ENCODE measurements around the gene CARNS1. TPM values are rescaled to one million over a fixed set of nuclear protein-coding genes. Genes with fewer than 3 reads are reported as not detected.

Gene CARNS1
- total and polyA plus RNA-seq, 2 of the 13 experiments (the other 11 are each of a cell fraction or from before 2014, with no cell fraction given), result not detected

GRCh38 chr11:67463680-67464410, 48.4 kb downstream of the CARNS1 start (continued):
- TF ChIP-seq ZNF451 (CRISPR knock-in tag; IDR thresholded peaks at IDR 0.05) (no peak), MAF1 (CRISPR knock-in tag; IDR thresholded peaks at IDR 0.05; ENCODE audit: borderline replicate concordance) (no peak), ZFX (CRISPR knock-in tag; IDR thresholded peaks at IDR 0.05; ENCODE audit: low read depth) (peak; percentile 44; the same call in 1 of the 2 replicates), FOXP4 (CRISPR knock-in tag; IDR thresholded peaks at IDR 0.05) (no peak), BRCA1 (CRISPR knock-in tag; IDR thresholded peaks at IDR 0.05) (no peak), FOXA3 (CRISPR knock-in tag; IDR thresholded peaks at IDR 0.05) (0 out of 2 replicates have a peak, but pooled peaks have one; percentile 9), ZNF574 (CRISPR knock-in tag; IDR thresholded peaks at IDR 0.05) (peak; percentile 39), DZIP1 (CRISPR knock-in tag; IDR thresholded peaks at IDR 0.05) (peak; percentile 84; the same call in 1 of the 2 replicates), ZBTB42 (CRISPR knock-in tag; IDR thresholded peaks at IDR 0.05) (no peak), RXRA (CRISPR knock-in tag; IDR thresholded peaks at IDR 0.05) (peak; percentile 60), NFE2L1 (CRISPR knock-in tag; IDR thresholded peaks at IDR 0.05; ENCODE audit: borderline replicate concordance) (peak; percentile 65; the same call in 1 of the 2 replicates), ZNF253 (CRISPR knock-in tag; IDR thresholded peaks at IDR 0.05; ENCODE audit: borderline replicate concordance) (no peak), JUND (CRISPR knock-in tag; IDR thresholded peaks at IDR 0.05) (0 out of 2 replicates have a peak, but pooled peaks have one; percentile 61), ARID3A (IDR thresholded peaks at IDR 0.05; ENCODE audit: low read depth, low read length) (no peak), ETS1 (CRISPR knock-in tag; IDR thresholded peaks at IDR 0.05) (no peak), E2F1 (CRISPR knock-in tag; IDR thresholded peaks at IDR 0.05) (no peak)
